Left kidney (tissue), 2 donors: Measurements from ENCODE around the gene TSEN54. TPM values are rescaled to one million over a fixed set of nuclear protein-coding genes. Genes with fewer than 3 reads are reported as not detected.

Experiments used
- DNase-seq: peaks from one replicate; pipeline ENCODE4 v3.0.0-alpha.2; 2013
- polyA plus RNA-seq: library from polyadenylated mRNA; unstranded; fragments of 120-200 nt; gene quantifications from one replicate; pipeline ENCODE4 v1.2.1, GENCODE V29; 2013; ENCODE audit not compliant: insufficient read length

The TSEN54 gene
- polyA plus RNA-seq, 1 donor: 53.2 TPM

DNA sequence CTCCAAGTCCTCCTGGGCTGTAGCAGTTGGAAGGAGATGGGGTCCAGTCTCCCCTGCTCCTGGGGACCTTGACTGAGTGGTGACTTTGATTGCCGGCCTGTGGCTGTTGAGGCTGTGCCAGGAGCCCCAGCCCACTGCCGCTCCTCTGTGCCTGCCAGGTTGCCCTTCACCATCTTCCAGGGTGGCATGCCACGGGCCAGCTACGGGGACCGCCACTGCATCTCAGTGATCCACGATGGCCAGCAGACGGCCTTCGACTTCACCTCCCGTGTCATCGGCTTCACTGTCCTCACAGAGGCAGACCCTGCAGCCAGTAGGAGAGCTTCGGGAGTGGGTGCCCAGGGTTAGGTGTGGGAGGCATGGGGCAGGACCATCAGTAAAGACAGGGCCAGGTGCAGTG is 47.9 kb downstream of the TSEN54 start:
- no peak for DNase-seq

GRCh38 chr17:75565066-75565465 is 48.7 kb downstream of the TSEN54 start:
- no peak for DNase-seq

DNA sequence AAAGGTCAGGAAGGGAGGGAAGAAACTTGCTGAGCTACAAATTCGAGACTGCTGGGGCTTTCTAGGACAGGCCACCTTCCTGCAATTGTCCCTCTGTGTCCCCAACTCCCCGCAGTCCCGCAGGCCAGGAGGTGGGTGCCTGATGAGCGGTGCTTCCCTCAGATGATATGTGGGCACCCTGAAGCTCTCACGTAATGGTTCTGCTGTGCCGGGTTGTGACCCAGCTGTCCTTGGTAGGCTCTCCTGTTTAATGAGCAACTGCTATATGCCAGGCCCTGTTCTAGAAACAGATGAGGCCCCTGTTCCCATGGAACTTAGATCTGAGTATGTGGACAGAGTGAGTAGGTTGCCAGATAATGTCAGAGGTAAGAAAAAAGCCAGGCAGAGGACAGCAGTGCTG is 49.3 kb downstream of the TSEN54 start:
- no peak for DNase-seq

DNA sequence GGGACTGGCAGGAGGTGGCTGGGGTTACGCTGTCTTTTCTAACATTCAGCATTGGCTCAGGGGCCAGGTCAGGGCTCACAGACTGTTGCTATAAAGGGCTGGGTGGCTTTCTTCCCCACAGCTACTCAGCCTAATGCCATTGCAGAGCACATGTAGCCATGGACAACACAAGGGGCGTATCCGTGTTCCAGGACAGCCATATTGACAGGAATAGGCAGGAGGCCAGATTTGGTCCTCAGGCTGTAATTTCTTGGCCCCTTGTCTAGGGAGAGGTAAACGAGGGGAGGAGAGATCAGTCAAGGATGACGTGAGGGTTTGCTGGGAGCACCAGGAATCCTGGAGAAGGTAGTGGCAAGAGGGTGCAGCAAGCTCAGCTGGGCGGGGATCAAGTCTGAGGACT is 50.1 kb downstream of the TSEN54 start:
- DNase-seq: no peak

- no peak for DNase-seq
Measured at GRCh38 chr17:75566834-75567233, 50.5 kb downstream of the TSEN54 start.

- no peak for DNase-seq
Measured at GRCh38 chr17:75568412-75569255, 52.3 kb downstream of the TSEN54 start.

GRCh38 chr17:75570034-75570676 is 53.8 kb downstream of the TSEN54 start:
- DNase-seq: no peak

DNA sequence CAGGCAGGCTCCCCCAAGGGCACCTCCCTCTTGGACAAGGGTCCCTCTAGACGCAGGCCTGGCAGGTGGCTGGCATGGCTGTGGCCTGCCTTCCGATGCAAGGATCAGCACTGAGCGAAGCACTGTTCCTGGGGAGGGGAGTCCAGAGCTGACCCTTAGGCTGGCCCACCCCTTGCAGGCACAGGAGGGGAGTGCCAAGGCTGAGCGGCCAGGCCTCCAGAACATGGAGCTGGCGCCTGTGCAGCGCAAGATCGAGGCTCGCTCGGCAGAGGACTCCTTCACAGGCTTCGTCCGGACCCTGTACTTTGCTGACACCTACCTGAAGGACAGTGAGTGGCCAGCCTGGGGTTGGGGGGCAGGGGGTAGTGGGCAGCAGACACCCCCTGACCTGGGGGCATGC is 54.4 kb downstream of the TSEN54 start:
- DNase-seq: no peak

DNA sequence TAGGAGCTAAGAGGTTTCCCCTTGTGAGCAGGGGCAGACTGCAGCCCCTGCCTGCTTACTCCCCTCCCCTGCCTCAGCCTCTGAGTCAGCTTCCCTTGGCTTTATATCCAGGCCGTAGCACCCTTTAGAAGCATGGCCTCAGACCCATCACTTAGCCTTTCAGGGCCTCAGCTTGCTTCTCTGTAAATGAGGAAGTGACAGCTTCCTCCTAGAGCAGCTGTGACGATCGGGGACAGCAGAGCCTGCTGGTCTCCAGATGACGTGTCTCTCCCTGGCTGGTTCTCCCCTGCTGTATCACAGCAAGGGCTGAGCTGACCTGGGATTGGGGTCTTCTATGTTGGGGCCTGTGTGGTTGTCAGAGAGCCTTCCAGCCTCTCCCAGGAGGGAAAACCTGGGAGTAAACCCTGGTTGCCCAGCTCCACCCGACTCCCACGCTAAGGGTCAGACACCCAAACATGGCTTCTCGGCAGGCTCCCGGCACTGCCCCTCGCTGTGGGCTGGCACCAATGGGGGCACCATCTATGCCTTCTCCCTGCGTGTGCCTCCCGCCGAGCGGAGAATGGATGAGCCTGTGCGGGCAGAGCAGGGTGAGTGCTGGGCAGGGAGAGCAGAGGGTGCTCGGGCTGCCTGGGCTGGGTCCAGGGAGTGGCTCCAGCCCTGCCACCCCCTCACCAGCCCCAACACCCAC is 55.0 kb downstream of the TSEN54 start:
- DNase-seq: no peak

GRCh38 chr17:75571885-75572215 is 55.5 kb downstream of the TSEN54 start:
- DNase-seq: no peak

GRCh38 chr17:75572713-75573539 is 56.6 kb downstream of the TSEN54 start:
- DNase-seq: no peak

DNA sequence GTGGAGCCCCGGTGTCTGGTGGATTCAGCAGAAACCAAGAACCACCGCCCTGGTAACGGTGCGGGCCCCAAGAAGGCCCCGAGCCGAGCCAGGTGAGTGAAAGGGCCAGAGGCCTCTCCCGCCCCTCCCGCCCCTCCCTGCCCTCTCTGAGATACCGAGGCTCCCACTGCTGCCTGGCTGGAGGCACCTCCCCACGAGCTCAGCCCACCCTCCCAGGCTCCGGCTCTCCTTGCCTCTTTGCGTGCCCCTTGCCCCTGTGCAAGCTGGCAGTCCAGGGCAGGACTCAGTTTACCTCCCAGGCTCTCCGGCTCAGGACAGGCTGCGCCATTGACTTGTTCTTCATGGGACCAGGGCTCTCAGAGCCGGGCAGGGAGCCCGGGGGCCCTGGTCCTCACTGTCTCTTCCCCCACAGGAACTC is 57.2 kb downstream of the TSEN54 start:
- no peak for DNase-seq

- no peak for DNase-seq
Measured at GRCh38 chr17:75573994-75574393, 57.7 kb downstream of the TSEN54 start.

Other genes with a start within 250 kb of the TSEN54 start
- gene MIF4GD, start 245.3 kb upstream of the TSEN54 start, polyA plus RNA-seq: 19.2 TPM
- gene SLC25A19, start 227.1 kb upstream of the TSEN54 start, polyA plus RNA-seq: 7.2 TPM
- 100 TPM for gene GRB2, start 110.8 kb upstream of the TSEN54 start, polyA plus RNA-seq
- gene TMEM94, start 59.9 kb upstream of the TSEN54 start, polyA plus RNA-seq: 97.0 TPM
- 26.6 TPM for gene CASKIN2, start 991 bp upstream of the TSEN54 start, polyA plus RNA-seq
- 67.5 TPM for gene LLGL2, start 9.2 kb downstream of the TSEN54 start, polyA plus RNA-seq
- gene MYO15B, start 71.3 kb downstream of the TSEN54 start, polyA plus RNA-seq: 172 TPM
- 5.1 TPM for gene SMIM5, start 116.9 kb downstream of the TSEN54 start, polyA plus RNA-seq
- gene RECQL5, start 150.6 kb downstream of the TSEN54 start, polyA plus RNA-seq: 45.4 TPM
- gene SAP30BP, start 150.8 kb downstream of the TSEN54 start, polyA plus RNA-seq: 102 TPM
- gene ITGB4, start 204.9 kb downstream of the TSEN54 start, polyA plus RNA-seq: 9.6 TPM
- 25.0 TPM for gene GALK1, start 248.7 kb downstream of the TSEN54 start, polyA plus RNA-seq